Cardiac muscle cell (in vitro differentiated cells and primary cell): Measurements from ENCODE around the gene GAA. TPM values are rescaled to one million over a fixed set of nuclear protein-coding genes. Genes with fewer than 3 reads are reported as not detected.

Experiments
- DNase-seq, 2 donors: peaks; one replicate each; pipeline versions ENCODE4 v3.0.0 to v3.0.0-alpha.2; 2010 to 2017; ENCODE audit warnings: low read depth in 1 of 2, low spot score in 1 of 2
- H3K27ac ChIP-seq: fragments of 200-600 bp; sonication (generic); 2 replicates; pipeline ENCODE4 v1.5.1; 2016
- H3K27me3 ChIP-seq: fragments of 200-600 bp; sonication (generic); 2 replicates; pipeline ENCODE4 v1.6.0; 2016; ENCODE audit warnings: control low read depth
- H3K36me3 ChIP-seq: fragments of 200-600 bp; sonication (generic); 2 replicates; pipeline ENCODE4 v1.5.1; 2016; ENCODE audit warnings: control low read depth
- H3K4me1 ChIP-seq: fragments of 200-600 bp; sonication (generic); 2 replicates; pipeline ENCODE4 v1.8.1; 2017; ENCODE audit warnings: low read depth, mild to moderate bottlenecking, mixed run types
- H3K4me3 ChIP-seq: fragments of 200-600 bp; sonication (generic); 2 replicates; pipeline ENCODE4 v1.5.1; 2016; ENCODE audit warnings: mild to moderate bottlenecking
- H3K9me3 ChIP-seq: fragments of 200-600 bp; sonication (generic); 2 replicates; pipeline ENCODE4 v1.5.1; 2017; ENCODE audit warnings: low read depth, mild to moderate bottlenecking, control low read depth
- CTCF ChIP-seq: IDR thresholded peaks from 2 replicates; pipeline ENCODE4 v1.5.1; 2012; ENCODE audit warnings: low read depth, mild to moderate bottlenecking, low read length
- polyA plus RNA-seq: library from polyadenylated mRNA; unstranded; fragments of >200 nt; fragmentation: Nextera tagmentation; extraction: Ambion mirVana; gene quantifications from 2 replicates; pipeline ENCODE4 v1.2.1, GENCODE V29; 2016
- total RNA-seq: library from RNA; depleted of rRNA; stranded (reverse); fragments of >200 nt; gene quantifications from 2 replicates; pipeline ENCODE4 v1.2.3, GENCODE V29; 2016

The GAA gene
- total RNA-seq (80.3 and 150 TPM in 2 replicates), polyA plus RNA-seq (72.7 and 84.9 TPM in 2 replicates)

GRCh38 chr17:80101011-80101945 is at the start of gene GAA:
TSS of gene GAA (plus strand) at chr17:80101581. CDS start at chr17:80104587, 3,006 bp downstream.
- Histone ChIP-seq H3K27ac (no peak within 1 kb of the TSS), H3K9me3 (no peaks in the 10 kb centered on the region), H3K36me3 (no peaks in the 10 kb centered on the region), H3K4me3 (peak within 1 kb of the TSS; percentile 89), H3K4me1 (peaks cover 8% of the 10 kb centered on the region), H3K27me3 (no peaks in the 10 kb centered on the region)
- peak; percentile 89 to 94 for DNase-seq
- TF ChIP-seq CTCF, result peak; percentile 52

- Histone ChIP-seq H3K27ac (no peak overlapping the region), H3K36me3 (peaks cover 4% of the 10 kb centered on the region), H3K4me1 (no peaks in the 10 kb centered on the region), H3K9me3 (no peaks in the 10 kb centered on the region), H3K27me3 (no peaks in the 10 kb centered on the region), H3K4me3 (no peak overlapping the region)
- DNase-seq, result no peak
- TF ChIP-seq CTCF, result no peak
Measured at GRCh38 chr17:80051681-80052080, 49.7 kb upstream of the GAA start.

DNA sequence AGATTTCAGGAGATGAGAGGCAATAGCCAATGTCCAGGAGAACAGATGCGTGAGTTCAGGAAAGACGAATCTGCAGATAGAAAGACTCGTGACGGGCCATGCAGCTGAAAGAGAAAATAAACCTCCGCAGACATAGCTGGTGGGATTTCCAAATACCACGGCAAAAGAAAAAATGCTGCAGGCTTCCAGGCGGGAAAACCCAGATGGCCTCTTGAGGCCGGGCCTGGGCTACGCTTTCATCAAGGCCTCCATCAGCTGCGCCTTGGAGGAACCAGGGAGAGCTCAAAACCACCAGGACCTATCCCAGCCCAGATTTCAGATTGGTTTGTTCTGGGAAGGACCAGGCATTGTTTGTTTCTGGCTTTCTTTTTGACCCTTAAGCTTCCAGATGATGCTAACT is 48.3 kb upstream of the GAA start:
- Histone ChIP-seq H3K27ac (no peak overlapping the region), H3K36me3 (peaks cover 4% of the 10 kb centered on the region), H3K4me3 (no peak overlapping the region), H3K9me3 (no peaks in the 10 kb centered on the region), H3K4me1 (no peaks in the 10 kb centered on the region), H3K27me3 (no peaks in the 10 kb centered on the region)
- DNase-seq, result no peak
- TF ChIP-seq CTCF, result no peak

DNA sequence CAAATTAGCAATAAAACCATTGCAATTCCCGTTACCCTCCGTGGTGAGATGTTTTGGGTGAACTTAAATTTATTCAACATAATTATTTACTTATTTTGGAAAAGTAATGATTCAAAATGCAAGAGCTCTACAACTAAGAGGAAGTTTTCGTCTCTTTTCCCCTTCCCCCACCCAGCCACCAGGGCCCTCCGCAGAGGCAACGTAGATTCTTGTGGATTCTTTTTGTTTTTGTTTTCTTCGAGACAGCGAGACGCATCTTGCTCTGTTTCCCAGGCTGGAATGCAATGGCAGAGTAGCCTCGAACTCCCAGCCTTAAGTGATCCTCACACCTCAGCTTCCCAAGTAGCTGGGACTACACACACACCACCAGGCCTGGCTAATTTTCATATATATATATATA is 45.8 kb upstream of the GAA start:
- Histone ChIP-seq H3K36me3 (peaks cover 2% of the 10 kb centered on the region), H3K9me3 (no peaks in the 10 kb centered on the region), H3K4me3 (no peak overlapping the region), H3K27me3 (no peaks in the 10 kb centered on the region), H3K4me1 (no peaks in the 10 kb centered on the region), H3K27ac (no peak overlapping the region)
- DNase-seq, result no peak
- no peak for TF ChIP-seq CTCF

GRCh38 chr17:80058311-80058955 is 42.9 kb upstream of the GAA start:
- Histone ChIP-seq H3K36me3 (peaks cover 2% of the 10 kb centered on the region), H3K9me3 (no peaks in the 10 kb centered on the region), H3K27me3 (no peaks in the 10 kb centered on the region), H3K4me3 (no peak overlapping the region), H3K4me1 (no peaks in the 10 kb centered on the region), H3K27ac (no peak overlapping the region)
- TF ChIP-seq CTCF, result no peak
- DNase-seq, result no peak
